Measurements from ENCODE around the gene MOG.

The MOG gene

GRCh38 chr6:29678114-29678513, 21.2 kb downstream of the MOG start:
- TF ChIP-seq CTCF (conservative IDR thresholded peaks at IDR 0.05; ENCODE audit: low read depth, low read length), result no peak
- DNase-seq (ENCODE audit: low read depth), result peak; percentile 28

GRCh38 chr6:29679962-29680361, 23.1 kb downstream of the MOG start:
- no peak for DNase-seq (ENCODE audit: low read depth)
- H3K4me3 ChIP-seq (ENCODE audit: low read depth, low read length), result no peak overlapping the region

More at GRCh38 chr6:29678114-29678513, 21.2 kb downstream of the MOG start:
- no peak overlapping the region for H3K4me3 ChIP-seq (ENCODE audit: low read depth, low read length)

GRCh38 chr6:29680416-29680815, 23.5 kb downstream of the MOG start:
- no peak overlapping the region for H3K4me3 ChIP-seq (ENCODE audit: low read depth, low read length)
- no peak for TF ChIP-seq CTCF (conservative IDR thresholded peaks at IDR 0.05; ENCODE audit: low read depth, low read length)
- DNase-seq (ENCODE audit: low read depth), result no peak

More at GRCh38 chr6:29679962-29680361, 23.1 kb downstream of the MOG start:
- no peak for TF ChIP-seq CTCF (conservative IDR thresholded peaks at IDR 0.05; ENCODE audit: low read depth, low read length)

- H3K4me3 ChIP-seq (ENCODE audit: low read depth, low read length), result no peak within 1 kb of the TSS
- TF ChIP-seq CTCF (conservative IDR thresholded peaks at IDR 0.05; ENCODE audit: low read depth, low read length), result no peak
- DNase-seq (ENCODE audit: low read depth), result no peak
Measured at GRCh38 chr6:29680904-29681303, 24.0 kb downstream of the MOG start, which contains the start of gene ZFP57. Gene ZFP57, minus strand, starts transcription at chr6:29681152. Its CDS starts 4,149 bp downstream, at chr6:29677003.

- no peak for TF ChIP-seq CTCF (conservative IDR thresholded peaks at IDR 0.05; ENCODE audit: low read depth, low read length)
- no peak for DNase-seq (ENCODE audit: low read depth)
- H3K4me3 ChIP-seq (ENCODE audit: low read depth, low read length), result no peak overlapping the region
Measured at GRCh38 chr6:29681811-29682210, 24.9 kb downstream of the MOG start.

- peak; percentile 18 for TF ChIP-seq CTCF (conservative IDR thresholded peaks at IDR 0.05; ENCODE audit: low read depth, low read length)
- DNase-seq (ENCODE audit: low read depth), result no peak
- H3K4me3 ChIP-seq (ENCODE audit: low read depth, low read length), result no peak overlapping the region
Measured at GRCh38 chr6:29685718-29686326, 28.9 kb downstream of the MOG start.

GRCh38 chr6:29694637-29695036, 37.7 kb downstream of the MOG start:
- no peak for DNase-seq (ENCODE audit: low read depth)
- H3K4me3 ChIP-seq (ENCODE audit: low read depth, low read length), result no peak overlapping the region
- no peak for TF ChIP-seq CTCF (conservative IDR thresholded peaks at IDR 0.05; ENCODE audit: low read depth, low read length)
